ENCODE data around the gene PACRG. TPM values are rescaled to one million over a fixed set of nuclear protein-coding genes. Genes with fewer than 3 reads are reported as not detected.

The PACRG gene
- total and polyA plus RNA-seq, 2 of the 8 experiments (the other 6 are each of a cell fraction or from before 2014, with no cell fraction given) = 0.44 to 0.54 TPM

DNA sequence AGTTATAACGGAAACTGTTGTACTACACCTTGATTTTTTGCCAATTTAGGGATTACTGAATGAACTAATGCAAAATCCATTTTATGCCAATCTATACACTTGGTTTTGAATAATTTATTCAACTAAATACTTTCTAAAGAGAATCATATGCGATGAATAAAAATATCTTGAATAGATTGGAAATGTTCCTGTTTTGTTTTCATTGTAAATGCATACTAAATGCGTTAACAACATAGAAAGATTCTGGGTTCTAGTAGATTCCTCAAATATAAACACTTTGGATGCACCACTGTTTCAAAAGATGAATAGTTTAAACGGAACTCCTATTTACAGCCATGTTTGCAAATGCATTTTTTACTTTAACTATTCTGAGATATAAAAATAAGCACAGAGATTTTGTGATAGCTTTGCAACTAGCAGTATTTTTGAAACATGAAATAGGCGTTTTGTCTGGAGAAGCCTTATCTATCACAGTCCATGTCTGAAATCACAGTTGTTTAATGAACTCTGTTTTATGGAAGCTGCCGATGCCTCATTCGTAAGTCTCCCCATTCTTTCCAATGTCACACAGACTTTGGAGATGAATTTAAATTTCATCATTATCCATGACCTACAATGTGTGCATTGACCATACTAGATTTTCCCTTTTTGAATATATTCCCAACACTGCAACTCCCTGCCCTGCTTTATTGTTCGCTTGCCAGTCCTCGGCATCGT is 409.1 kb downstream of the PACRG start (continued):
- TF ChIP-seq, protein P1, sequence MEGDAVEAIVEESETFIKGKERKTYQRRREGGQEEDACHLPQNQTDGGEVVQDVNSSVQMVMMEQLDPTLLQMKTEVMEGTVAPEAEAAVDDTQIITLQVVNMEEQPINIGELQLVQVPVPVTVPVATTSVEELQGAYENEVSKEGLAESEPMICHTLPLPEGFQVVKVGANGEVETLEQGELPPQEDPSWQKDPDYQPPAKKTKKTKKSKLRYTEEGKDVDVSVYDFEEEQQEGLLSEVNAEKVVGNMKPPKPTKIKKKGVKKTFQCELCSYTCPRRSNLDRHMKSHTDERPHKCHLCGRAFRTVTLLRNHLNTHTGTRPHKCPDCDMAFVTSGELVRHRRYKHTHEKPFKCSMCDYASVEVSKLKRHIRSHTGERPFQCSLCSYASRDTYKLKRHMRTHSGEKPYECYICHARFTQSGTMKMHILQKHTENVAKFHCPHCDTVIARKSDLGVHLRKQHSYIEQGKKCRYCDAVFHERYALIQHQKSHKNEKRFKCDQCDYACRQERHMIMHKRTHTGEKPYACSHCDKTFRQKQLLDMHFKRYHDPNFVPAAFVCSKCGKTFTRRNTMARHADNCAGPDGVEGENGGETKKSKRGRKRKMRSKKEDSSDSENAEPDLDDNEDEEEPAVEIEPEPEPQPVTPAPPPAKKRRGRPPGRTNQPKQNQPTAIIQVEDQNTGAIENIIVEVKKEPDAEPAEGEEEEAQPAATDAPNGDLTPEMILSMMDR (IDR thresholded peaks at IDR 0.05; ENCODE audit: control extremely low read depth in 1 of 3, insufficient read depth in 1 of 3, low read depth in 1 of 3, low read length in 3 of 3) = no peak
- TF ChIP-seq KDM4A (IDR thresholded peaks at IDR 0.05; ENCODE audit: low read depth, low read length, severe bottlenecking) = no peak
- no peak for TF ChIP-seq NRF1 (IDR thresholded peaks at IDR 0.05; ENCODE audit: low read depth, low read length)
- no peak for TF ChIP-seq SP2 (IDR thresholded peaks at IDR 0.05; ENCODE audit: low read length)
- no peak for TF ChIP-seq TCF12 (IDR thresholded peaks at IDR 0.05; ENCODE audit: low read depth, low read length)
- TF ChIP-seq EGR1 (IDR thresholded peaks at IDR 0.05; ENCODE audit: borderline replicate concordance, low read depth, low read length) = no peak
- TF ChIP-seq SIN3A (conservative IDR thresholded peaks at IDR 0.05 in 1 of 2, IDR thresholded peaks at IDR 0.05 in 1 of 2; ENCODE audit: low read depth in 1 of 2, low read length in 2 of 2) = no peak
